GM12864 (cell line): ENCODE data around the gene NPY2R.

Experiments used
- DNase-seq: peaks from one replicate; pipeline ENCODE4 v3.0.0-alpha.2; 2011; ENCODE audit warnings: low read depth
- H3K4me3 ChIP-seq: 2 replicates; pipeline ENCODE4 v1.5.1; 2011; ENCODE audit warnings: mild to moderate bottlenecking, low read depth, low read length, control low read depth
- TF ChIP-seq, protein P1 (sequence below): IDR thresholded peaks from 2 replicates; pipeline ENCODE4 v1.5.1; 2011; ENCODE audit warnings: low read depth, mild to moderate bottlenecking, moderate library complexity, low read length, control low read depth, inconsistent platforms; ENCODE audit errors: missing control alignments

Gene NPY2R, protein sequence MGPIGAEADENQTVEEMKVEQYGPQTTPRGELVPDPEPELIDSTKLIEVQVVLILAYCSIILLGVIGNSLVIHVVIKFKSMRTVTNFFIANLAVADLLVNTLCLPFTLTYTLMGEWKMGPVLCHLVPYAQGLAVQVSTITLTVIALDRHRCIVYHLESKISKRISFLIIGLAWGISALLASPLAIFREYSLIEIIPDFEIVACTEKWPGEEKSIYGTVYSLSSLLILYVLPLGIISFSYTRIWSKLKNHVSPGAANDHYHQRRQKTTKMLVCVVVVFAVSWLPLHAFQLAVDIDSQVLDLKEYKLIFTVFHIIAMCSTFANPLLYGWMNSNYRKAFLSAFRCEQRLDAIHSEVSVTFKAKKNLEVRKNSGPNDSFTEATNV

DNA sequence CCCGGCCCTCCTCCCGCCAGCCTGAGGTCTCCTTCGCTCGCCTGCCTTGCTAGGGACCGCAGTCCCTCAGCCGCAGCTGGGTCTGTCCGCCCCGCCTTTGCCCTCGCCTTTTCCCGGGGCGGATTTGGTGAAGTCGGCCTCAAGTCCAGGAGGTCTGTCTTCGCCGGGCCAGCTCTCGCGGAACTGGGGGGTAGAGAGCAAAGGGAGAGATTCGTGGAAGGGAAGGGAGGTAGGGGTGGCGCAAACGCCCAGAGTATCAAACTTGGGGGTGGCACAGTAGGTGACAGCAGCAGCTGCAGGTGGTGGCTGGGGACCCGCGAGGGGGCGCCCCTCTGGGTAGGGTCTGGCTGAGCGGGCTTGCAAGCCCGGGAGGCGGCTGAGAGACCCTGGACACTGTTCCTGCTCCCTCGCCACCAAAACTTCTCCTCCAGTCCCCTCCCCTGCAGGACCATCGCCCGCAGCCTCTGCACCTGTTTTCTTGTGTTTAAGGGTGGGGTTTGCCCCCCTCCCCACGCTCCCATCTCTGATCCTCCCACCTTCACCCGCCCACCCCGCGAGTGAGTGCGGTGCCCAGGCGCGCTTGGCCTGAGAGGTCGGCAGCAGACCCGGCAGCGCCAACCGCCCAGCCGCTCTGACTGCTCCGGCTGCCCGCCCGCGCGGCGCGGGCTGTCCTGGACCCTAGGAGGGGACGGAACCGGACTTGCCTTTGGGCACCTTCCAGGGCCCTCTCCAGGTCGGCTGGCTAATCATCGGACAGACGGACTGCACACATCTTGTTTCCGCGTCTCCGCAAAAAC is at the start of gene NPY2R:
Gene NPY2R (plus strand): TSS at position 379 of the 797 bp plus-strand sequence. CDS start 5,304 bp downstream, outside the sequence.
- no peak for DNase-seq
- H3K4me3 ChIP-seq = no peak within 1 kb of the TSS
- TF ChIP-seq, protein P1, sequence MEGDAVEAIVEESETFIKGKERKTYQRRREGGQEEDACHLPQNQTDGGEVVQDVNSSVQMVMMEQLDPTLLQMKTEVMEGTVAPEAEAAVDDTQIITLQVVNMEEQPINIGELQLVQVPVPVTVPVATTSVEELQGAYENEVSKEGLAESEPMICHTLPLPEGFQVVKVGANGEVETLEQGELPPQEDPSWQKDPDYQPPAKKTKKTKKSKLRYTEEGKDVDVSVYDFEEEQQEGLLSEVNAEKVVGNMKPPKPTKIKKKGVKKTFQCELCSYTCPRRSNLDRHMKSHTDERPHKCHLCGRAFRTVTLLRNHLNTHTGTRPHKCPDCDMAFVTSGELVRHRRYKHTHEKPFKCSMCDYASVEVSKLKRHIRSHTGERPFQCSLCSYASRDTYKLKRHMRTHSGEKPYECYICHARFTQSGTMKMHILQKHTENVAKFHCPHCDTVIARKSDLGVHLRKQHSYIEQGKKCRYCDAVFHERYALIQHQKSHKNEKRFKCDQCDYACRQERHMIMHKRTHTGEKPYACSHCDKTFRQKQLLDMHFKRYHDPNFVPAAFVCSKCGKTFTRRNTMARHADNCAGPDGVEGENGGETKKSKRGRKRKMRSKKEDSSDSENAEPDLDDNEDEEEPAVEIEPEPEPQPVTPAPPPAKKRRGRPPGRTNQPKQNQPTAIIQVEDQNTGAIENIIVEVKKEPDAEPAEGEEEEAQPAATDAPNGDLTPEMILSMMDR = no peak

GRCh38 chr4:155161357-155161756 is 47.1 kb upstream of the NPY2R start:
- no peak overlapping the region for H3K4me3 ChIP-seq
- TF ChIP-seq, protein P1 = no peak
- DNase-seq = no peak

GRCh38 chr4:155164718-155165117 is 43.7 kb upstream of the NPY2R start:
- no peak for DNase-seq
- TF ChIP-seq, protein P1 = no peak
- H3K4me3 ChIP-seq = no peak overlapping the region

DNA sequence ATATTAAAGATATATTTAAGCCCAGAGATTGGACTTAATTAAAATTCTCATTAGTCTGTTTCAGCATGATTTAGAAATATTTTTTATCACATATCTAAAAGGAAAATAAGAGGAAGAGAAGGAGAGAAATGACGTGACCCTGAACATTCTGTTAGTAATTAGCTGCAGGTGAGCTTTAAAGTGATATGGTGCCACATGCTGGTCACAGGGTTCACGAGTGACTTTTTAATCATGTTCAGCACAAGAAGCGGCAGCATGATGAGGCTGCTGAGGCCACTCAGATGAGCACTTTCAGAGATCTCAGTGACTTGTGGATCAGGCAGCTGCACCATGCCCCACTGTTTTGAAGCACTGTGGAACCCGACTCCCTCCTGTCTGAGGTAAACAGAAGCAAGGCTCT is 37.9 kb upstream of the NPY2R start:
- TF ChIP-seq, protein P1 = no peak
- no peak overlapping the region for H3K4me3 ChIP-seq
- no peak for DNase-seq

DNA sequence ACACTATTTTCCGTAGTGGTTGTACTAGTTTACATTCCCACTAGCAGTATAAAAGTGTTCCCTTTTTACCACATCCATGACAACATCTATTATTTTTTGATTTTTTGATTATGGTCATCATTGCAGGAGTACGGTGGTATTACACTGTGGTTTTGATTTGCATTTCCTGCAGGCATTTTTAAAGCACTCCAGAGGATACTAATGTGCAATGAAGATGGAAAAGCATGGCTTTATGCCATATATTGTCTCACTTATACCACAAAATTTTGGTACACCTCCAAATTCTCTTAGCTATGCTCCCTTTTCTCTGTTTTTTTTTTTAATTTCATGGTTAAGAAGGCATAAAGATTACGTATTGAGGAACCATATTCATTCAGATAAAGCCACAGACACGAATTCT is 35.1 kb upstream of the NPY2R start:
- no peak overlapping the region for H3K4me3 ChIP-seq
- TF ChIP-seq, protein P1 = no peak
- DNase-seq = no peak

DNA sequence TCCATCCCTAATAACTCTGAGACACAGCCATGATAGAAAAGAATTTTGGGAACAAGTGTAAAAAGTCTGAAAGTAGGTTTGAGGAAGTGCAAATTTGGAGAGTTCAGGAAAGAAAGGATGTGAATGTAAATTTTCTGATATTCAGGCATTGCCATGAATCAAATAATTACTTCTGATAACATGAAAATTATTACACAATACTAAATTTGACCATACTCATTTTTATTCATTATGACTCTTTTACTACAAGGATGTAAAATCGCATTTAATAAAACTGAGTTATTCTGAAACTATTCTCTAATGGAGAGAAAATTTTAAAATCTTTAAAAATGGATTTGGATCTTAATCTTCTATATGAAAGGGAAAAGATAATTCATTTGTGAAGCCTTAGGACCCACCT is 33.8 kb upstream of the NPY2R start:
- TF ChIP-seq, protein P1 = no peak
- H3K4me3 ChIP-seq = no peak overlapping the region
- no peak for DNase-seq

DNA sequence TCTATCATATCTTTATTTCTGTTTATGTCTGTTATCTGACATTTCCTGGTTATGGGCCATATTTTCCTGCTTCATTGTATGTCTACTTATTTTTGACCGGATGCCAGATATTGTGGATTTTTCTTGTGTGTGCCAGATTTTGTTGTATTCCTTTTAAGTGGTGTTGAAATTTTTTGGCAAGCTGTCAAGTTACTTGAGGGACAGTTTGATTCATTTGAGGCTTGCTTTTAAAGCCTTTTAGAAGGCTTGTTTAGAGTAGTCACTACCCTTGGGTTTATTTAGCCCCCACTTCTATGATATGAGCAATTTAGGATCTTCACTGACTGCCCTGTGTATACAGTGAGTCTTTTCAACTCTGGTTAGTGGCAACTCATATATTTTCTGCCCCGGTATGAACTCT is 29.2 kb upstream of the NPY2R start:
- no peak for DNase-seq
- no peak overlapping the region for H3K4me3 ChIP-seq
- TF ChIP-seq, protein P1 = no peak
